IPS DF 6.9 (cell line): ENCODE data around the gene WIPF1.

Experiments used
- DNase-seq: peaks from one replicate; pipeline ENCODE4 v3.0.0-alpha.2; 2013; ENCODE audit warnings: low read depth, low spot score
- H3K27ac ChIP-seq: one replicate; pipeline ENCODE4 v1.5.1; 2013; ENCODE audit warnings: low read length, control low read depth
- H3K27me3 ChIP-seq: 2 replicates; pipeline ENCODE4 v1.6.1; 2013; ENCODE audit warnings: mild to moderate bottlenecking, low read length; ENCODE audit not compliant: control insufficient read depth, insufficient read depth
- H3K36me3 ChIP-seq: 2 replicates; pipeline ENCODE4 v1.6.1; 2013; ENCODE audit warnings: low read length; ENCODE audit not compliant: control insufficient read depth, insufficient read depth
- H3K4me1 ChIP-seq: 2 replicates; pipeline ENCODE4 v1.6.1; 2013; ENCODE audit warnings: low read length; ENCODE audit not compliant: control insufficient read depth, insufficient read depth
- H3K4me3 ChIP-seq: 2 replicates; pipeline ENCODE4 v1.5.1; 2013; ENCODE audit warnings: mild to moderate bottlenecking, low read length
- H3K9me3 ChIP-seq: 2 replicates; pipeline ENCODE4 v1.6.1; 2013; ENCODE audit warnings: low read length, inconsistent platforms; ENCODE audit not compliant: control insufficient read depth, insufficient read depth
- WGBS: extraction: QIAGEN DNeasy Blood & Tissue Kit; methylation state at CpG from one replicate; pipeline ENCODE4 v1.1.7; 2013; ENCODE audit warnings: mixed read lengths, missing lambda C conversion rate; ENCODE audit not compliant: insufficient read length, insufficient coverage; 5-methylcytosine and 5-hydroxymethylcytosine counted together

Gene WIPF1

DNA sequence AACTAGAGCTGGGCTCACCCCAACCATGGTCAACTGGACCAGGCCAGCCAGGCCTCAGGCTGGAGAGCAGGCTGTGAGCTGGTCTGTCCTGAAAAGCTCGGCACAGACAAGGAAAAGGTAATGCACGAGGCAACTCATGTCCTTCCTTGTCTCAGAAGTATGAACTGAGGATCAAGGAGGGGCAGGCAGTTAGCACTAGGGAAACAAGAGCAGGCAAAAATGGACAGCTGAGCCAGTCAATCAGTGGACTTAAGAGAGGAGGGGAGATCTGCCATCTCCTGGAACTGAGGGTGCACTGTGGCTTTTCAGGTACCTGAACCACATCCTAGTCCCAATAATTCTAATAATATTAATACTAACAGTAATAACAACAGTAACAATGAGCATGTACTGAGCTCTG, 20.6 kb upstream of the WIPF1 start:
- H3K4me3 ChIP-seq: no peak overlapping the region
- no peaks in the 10 kb centered on the region for H3K36me3 ChIP-seq
- H3K27me3 ChIP-seq: no peaks in the 10 kb centered on the region
- H3K27ac ChIP-seq: no peak overlapping the region
- DNase-seq: no peak
- no CpG with 5 or more reads among the region's 2 CpGs for WGBS
- H3K4me1 ChIP-seq: no peaks in the 10 kb centered on the region
- no peaks in the 10 kb centered on the region for H3K9me3 ChIP-seq

DNA sequence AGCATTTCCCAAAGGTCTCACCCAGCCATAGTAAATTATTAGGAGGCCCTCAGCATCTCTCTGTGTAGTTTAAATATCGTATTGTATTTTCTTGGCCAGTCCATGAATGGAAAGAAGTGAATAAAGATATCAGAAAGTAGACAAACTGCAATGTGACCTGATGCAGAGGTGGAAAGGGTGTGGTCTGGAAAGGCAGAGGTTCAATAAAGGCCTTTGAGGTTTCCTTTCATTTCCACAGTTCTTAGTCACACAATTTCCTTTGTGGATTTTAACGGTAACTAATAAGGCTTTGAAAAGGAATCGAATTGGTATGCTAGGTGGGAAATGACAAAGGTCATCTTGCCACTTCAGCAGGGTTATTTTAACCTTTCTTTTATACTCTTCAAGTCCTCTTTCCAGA, 20.1 kb upstream of the WIPF1 start:
- no peak overlapping the region for H3K27ac ChIP-seq
- H3K9me3 ChIP-seq: no peaks in the 10 kb centered on the region
- H3K4me1 ChIP-seq: no peaks in the 10 kb centered on the region
- H3K27me3 ChIP-seq: no peaks in the 10 kb centered on the region
- no peak for DNase-seq
- no CpG with 5 or more reads among the region's 3 CpGs for WGBS
- H3K36me3 ChIP-seq: no peaks in the 10 kb centered on the region
- H3K4me3 ChIP-seq: no peak overlapping the region

DNA sequence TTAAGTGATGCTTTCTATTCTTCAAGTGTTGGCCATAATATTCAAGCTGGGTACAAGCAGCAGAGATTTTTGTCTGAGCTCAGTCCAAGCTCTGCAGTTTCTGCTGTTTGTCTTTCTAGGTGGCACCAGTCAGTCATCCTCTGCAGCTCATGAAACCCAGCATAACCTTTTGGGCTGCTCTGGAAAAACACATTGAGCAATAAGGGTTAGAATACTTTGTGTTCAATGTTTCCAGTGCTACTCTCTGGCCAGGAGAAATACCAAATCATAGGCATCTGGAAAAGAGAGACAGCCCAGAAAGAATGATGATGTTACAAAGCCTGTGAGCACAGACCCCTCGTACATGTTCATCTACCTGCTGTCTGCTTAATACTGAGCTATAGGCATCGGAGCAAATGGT, 19.5 kb upstream of the WIPF1 start:
- Histone ChIP-seq H3K9me3 (no peaks in the 10 kb centered on the region), H3K36me3 (no peaks in the 10 kb centered on the region), H3K27ac (no peak overlapping the region), H3K27me3 (no peaks in the 10 kb centered on the region), H3K4me1 (no peaks in the 10 kb centered on the region), H3K4me3 (no peak overlapping the region)
- no CpG with 5 or more reads among the region's 2 CpGs for WGBS
- DNase-seq: no peak

DNA sequence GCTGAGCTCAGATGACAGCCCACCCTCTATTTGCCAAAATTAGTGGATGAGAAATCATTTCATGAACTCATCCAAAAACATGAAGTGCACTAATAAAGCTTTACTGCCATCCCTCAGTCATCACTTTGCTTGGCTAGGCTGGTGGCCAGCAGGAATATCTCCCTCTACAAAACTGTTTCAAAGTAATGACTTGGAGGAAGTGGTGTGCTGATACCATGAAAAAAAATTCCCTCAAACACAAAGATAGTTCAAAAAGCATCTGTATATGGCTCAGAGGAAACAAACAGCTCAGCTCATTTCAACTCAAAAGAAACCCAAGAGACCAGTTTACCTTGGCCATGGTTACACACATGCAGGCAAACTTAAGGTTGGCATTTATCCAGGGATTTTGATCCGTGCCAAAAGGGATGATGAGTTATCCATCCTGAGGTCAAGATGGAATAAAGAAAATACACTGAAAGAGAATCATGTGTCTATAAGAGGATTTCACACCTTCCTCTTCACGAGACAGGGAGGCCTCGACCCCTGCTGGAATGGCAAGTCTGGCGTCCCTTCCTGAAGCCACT, 18.4 kb upstream of the WIPF1 start:
- WGBS: no CpG with 5 or more reads among the region's 4 CpGs
- Histone ChIP-seq H3K4me1 (no peaks in the 10 kb centered on the region), H3K36me3 (no peaks in the 10 kb centered on the region), H3K27ac (no peak overlapping the region), H3K4me3 (no peak overlapping the region), H3K27me3 (no peaks in the 10 kb centered on the region), H3K9me3 (no peaks in the 10 kb centered on the region)
- no peak for DNase-seq

DNA sequence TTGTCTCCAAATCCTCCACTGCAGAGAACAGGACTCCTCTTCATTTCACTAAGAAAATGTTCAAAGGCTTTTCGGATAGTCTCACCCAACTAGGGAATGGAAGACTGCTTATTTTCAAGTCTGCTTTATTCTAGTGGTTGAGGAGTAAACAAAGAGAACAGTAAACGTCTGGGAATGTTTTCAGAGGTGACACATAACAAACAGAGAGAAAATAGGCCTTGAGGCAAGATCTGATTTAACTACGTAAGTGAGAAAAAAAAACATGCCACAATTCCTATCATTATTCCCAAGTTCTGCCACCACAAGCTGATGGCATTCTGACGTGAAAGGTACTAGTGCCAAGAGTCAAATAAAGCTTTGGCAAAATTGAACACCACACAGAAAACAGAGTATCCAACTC, 16.7 kb upstream of the WIPF1 start:
- no CpG with 5 or more reads among the region's 4 CpGs for WGBS
- H3K9me3 ChIP-seq: no peaks in the 10 kb centered on the region
- DNase-seq: no peak
- H3K27ac ChIP-seq: no peak overlapping the region
- H3K4me3 ChIP-seq: no peak overlapping the region
- H3K27me3 ChIP-seq: no peaks in the 10 kb centered on the region
- H3K36me3 ChIP-seq: no peaks in the 10 kb centered on the region
- no peaks in the 10 kb centered on the region for H3K4me1 ChIP-seq

DNA sequence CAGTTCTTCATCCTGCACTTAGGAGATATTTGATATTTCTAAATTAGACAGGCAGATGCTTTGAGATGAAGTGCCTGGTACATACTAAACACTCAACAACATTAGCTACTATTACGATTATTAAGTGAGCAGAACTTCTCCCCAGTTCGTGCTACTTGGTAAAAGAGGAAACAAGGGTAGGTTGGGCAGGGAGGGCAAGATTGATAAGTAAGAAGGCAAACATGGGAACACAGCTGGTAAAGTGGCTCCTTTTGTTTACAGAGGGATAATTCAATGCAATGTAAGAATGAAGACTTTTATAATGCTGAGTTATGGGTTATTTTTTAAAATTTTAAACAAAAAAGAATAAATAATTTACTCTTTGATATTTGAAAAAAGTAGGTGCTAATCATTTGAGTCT, 15.9 kb upstream of the WIPF1 start:
- no peaks in the 10 kb centered on the region for H3K27me3 ChIP-seq
- WGBS: no CpG with 5 or more reads among the region's 2 CpGs
- no peaks in the 10 kb centered on the region for H3K36me3 ChIP-seq
- no peak for DNase-seq
- H3K9me3 ChIP-seq: no peaks in the 10 kb centered on the region
- H3K27ac ChIP-seq: no peak overlapping the region
- no peak overlapping the region for H3K4me3 ChIP-seq
- no peaks in the 10 kb centered on the region for H3K4me1 ChIP-seq

DNA sequence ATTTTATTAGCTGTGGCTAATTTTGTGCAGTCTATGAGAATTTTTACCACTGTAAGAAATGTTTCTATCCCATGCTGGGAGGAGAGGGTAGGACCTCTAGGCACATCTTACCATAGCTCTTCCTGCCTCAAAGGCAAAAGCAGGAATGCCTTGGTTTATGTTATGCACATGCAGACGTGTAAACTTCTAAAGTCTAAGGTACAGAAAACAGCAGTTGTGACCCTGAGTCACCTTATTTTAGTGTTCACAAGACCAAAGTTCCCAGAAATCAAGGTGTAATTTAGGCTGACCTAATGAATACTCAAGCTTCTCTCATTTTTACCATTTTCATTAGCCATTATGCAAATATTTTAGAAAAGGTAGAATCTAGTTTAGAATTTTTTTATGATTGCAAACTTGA, 15.4 kb upstream of the WIPF1 start:
- WGBS: no CpG with 5 or more reads among the region's 1 CpG
- Histone ChIP-seq H3K9me3 (no peaks in the 10 kb centered on the region), H3K36me3 (no peaks in the 10 kb centered on the region), H3K4me3 (no peak overlapping the region), H3K27ac (no peak overlapping the region), H3K4me1 (no peaks in the 10 kb centered on the region), H3K27me3 (no peaks in the 10 kb centered on the region)
- no peak for DNase-seq

DNA sequence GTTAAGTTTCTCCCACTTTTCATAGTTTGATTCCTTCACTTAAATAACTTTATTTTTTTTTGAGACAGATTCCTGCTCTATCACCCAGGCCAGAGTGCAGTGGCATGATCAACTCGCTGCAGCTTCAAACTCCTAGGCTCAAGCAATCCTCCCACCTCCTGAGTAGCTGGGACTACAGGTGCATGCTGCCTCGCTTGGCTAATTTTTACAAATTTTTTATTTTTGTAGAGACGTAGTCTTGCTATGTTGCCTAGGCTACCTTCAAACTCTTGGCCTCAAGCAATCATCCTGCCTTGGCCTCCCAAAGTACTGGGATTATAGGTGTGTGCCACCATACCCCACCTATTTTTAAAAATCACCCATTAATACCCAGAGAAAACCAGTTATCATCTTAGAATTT, 14.2 kb upstream of the WIPF1 start:
- DNase-seq: no peak
- Histone ChIP-seq H3K27me3 (no peaks in the 10 kb centered on the region), H3K4me3 (no peak overlapping the region), H3K36me3 (no peaks in the 10 kb centered on the region), H3K9me3 (no peaks in the 10 kb centered on the region), H3K4me1 (no peaks in the 10 kb centered on the region), H3K27ac (no peak overlapping the region)
- no CpG with 5 or more reads among the region's 3 CpGs for WGBS

DNA sequence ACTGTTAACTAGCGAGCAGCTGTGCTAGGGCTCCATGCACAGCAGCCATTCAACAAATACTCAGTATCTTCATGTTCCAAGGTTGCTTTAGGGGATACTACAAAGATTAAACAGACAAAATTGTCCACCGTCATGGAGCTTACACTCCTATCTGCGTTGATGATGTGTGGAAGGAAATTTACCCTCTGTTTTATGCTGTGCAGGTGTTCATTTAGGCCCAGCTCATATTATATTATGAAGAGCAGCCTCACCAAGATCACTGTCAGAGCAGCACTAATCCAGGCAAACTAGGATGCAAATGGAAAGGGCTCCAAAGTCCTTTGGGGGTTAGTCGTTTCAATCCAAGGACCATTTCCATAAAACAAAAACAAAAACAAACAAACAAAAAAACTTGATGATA, 13.4 kb upstream of the WIPF1 start:
- DNase-seq: no peak
- Histone ChIP-seq H3K4me3 (no peak overlapping the region), H3K27me3 (no peaks in the 10 kb centered on the region), H3K27ac (no peak overlapping the region), H3K9me3 (no peaks in the 10 kb centered on the region), H3K36me3 (no peaks in the 10 kb centered on the region), H3K4me1 (no peaks in the 10 kb centered on the region)
- no CpG with 5 or more reads among the region's 4 CpGs for WGBS

DNA sequence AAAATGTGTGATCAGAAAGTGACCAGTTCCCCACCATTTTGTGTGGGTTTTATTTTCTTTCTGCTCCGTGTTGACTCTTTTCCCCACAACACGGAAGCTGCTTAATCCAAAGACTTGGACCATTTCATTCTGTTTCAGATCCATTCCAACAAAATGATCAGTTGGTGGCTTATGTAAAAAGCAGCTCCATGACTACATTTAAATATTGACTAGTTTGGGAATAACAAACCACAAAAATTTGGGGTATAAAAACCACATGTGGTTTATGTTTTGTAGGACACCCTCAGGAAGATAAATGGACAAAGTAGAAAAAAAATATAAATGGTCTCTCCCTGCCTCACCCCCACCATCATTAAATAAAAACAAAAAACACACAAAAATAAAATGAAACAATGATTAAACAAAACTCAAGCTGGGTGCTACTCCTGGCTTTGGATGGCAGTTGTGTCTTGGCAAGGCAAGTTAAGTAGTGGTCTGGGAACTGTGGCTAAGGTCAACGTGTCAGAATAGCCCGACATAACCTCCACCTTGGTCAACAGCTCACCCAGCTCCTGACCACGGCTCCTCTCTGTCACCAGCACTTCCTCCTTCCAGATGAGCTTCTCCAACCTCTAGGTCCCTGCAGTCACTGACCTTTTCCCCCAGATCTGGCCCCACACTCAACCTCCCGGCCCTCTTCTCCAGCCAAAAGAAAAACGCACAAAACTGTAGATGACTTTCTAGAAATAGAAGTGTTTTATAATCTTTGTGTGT, 12.8 kb upstream of the WIPF1 start:
- Histone ChIP-seq H3K4me3 (no peak overlapping the region), H3K9me3 (no peaks in the 10 kb centered on the region), H3K27ac (no peak overlapping the region), H3K36me3 (no peaks in the 10 kb centered on the region), H3K27me3 (no peaks in the 10 kb centered on the region), H3K4me1 (no peaks in the 10 kb centered on the region)
- no peak for DNase-seq
- WGBS: no CpG with 5 or more reads among the region's 7 CpGs

DNA sequence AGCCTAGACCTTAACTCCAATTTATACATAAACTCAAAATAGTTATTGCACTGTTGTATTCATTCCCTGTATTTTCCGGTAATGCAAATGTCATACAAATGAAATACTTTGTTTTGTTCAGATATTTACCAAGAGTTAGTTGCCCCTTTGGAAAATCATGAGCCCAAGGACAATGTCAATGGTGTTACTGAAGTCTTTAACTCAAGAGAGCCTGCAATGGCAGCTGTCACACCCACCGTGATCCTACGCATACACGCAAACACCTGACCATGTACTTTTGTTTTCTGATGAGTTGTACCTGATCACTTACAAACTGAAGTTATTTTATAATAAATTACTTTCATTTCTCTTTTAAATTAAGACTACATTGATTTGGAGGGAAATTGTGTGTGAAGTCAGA, 11.7 kb upstream of the WIPF1 start:
- Histone ChIP-seq H3K27ac (no peak overlapping the region), H3K4me3 (no peak overlapping the region)
- no CpG with 5 or more reads among the region's 4 CpGs for WGBS

More for the DNA sequence above, 11.7 kb upstream of the WIPF1 start:
- DNase-seq: no peak
- Histone ChIP-seq H3K36me3 (no peaks in the 10 kb centered on the region), H3K9me3 (no peaks in the 10 kb centered on the region), H3K27me3 (no peaks in the 10 kb centered on the region), H3K4me1 (no peaks in the 10 kb centered on the region)
